Measurements from ENCODE around the gene CDCA5. TPM values are rescaled to one million over a fixed set of nuclear protein-coding genes. Genes with fewer than 3 reads are reported as not detected.
A peak's percentile ranks its signal among the peaks of the same experiment; 100 is the strongest.

Gene CDCA5
- total RNA-seq, 2 donors from 2014 or later = 48.1 to 82.6 TPM

DNA sequence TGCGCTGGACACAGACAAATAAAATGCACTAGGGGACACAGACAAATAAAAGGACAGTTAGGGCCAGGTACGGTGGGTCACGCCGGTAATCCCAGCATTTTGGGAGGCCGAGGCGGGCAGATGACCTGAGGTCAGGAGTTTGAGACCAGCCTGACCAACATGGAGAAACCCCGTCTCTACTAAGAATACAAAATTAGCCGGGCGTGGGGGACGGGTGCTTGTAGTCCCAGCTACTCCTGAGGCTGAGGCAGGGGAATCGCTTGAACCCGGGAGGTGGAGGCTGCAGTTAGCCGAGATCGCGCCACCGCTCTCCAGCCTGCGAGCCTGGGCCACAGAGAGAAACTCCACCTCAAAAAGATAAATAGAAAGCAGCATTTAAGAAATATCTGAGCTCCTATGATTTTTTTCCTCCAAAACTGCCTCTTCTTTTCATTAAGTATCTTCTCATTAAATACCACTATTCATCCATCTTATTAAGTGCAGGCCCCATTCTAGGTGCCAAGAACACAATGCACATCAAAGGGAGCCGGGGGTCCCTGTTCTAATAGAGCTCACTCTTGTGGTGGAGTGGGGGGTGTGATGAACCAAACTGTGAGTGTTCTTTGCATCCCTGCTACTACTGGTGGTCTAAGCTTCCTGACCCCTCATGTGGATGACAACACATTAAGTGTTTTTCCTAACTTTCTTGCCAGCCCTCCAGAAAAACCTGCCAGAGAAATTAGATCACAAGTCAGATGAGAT lies 34.4 kb upstream of the CDCA5 start:
- 87 to 89% methylated on average over 17 to 18 of the region's 18 CpGs for WGBS, 2 experiments (ENCODE audit: insufficient coverage in 1 of 2, insufficient read length in 1 of 2)
- H3K27ac Mint-ChIP-seq = peak overlapping the region; percentile 89
- no peak for TF ChIP-seq CTCF (conservative IDR thresholded peaks at IDR 0.05)
- peaks cover 33% of the 10 kb centered on the region for H3K36me3 Mint-ChIP-seq (ENCODE audit: low read depth)
- H3K4me1 Mint-ChIP-seq = peaks cover 12% of the 10 kb centered on the region
- DNase-seq = peak; percentile 43
- Histone ChIP-seq H3K9ac (ENCODE audit: extremely low read depth, low read length, poor library complexity, severe bottlenecking) (no peak overlapping the region), H3K4me1 (ENCODE audit: control insufficient read depth, insufficient read depth, low read length) (peaks cover 5% of the 10 kb centered on the region), H3K27ac (ENCODE audit: low read depth, low read length) (peak overlapping the region; percentile 41), H3K36me3 (ENCODE audit: control insufficient read depth, insufficient read depth, low read length) (peaks cover 61% of the 10 kb centered on the region), H3K4me3 (ENCODE audit: low read length) (peak overlapping the region; percentile 85), H3K27me3 (ENCODE audit: control insufficient read depth, insufficient read depth, low read length, poor library complexity, severe bottlenecking) (no peaks in the 10 kb centered on the region), H3K9me3 (ENCODE audit: control insufficient read depth, low read length) (no peaks in the 10 kb centered on the region)
- no peaks in the 10 kb centered on the region for H3K9me3 Mint-ChIP-seq
- H3K27me3 Mint-ChIP-seq (ENCODE audit: insufficient read depth) = no peaks in the 10 kb centered on the region
- peak overlapping the region; percentile 75 for H3K4me3 Mint-ChIP-seq

GRCh38 chr11:65117206-65118096 lies 33.6 kb upstream of the CDCA5 start, which contains the start of gene ZNHIT2:
Gene ZNHIT2 (minus strand): TSS chr11:65117701. CDS start chr11:65117653, 48 bp downstream.
- Histone ChIP-seq H3K27ac (ENCODE audit: low read depth, low read length) (peak within 1 kb of the TSS; percentile 64), H3K27me3 (ENCODE audit: control insufficient read depth, insufficient read depth, low read length, poor library complexity, severe bottlenecking) (no peaks in the 10 kb centered on the region), H3K4me3 (ENCODE audit: low read length) (peak within 1 kb of the TSS; percentile 85), H3K9ac (ENCODE audit: extremely low read depth, low read length, poor library complexity, severe bottlenecking) (peak within 1 kb of the TSS; percentile 90), H3K36me3 (ENCODE audit: control insufficient read depth, insufficient read depth, low read length) (peaks cover 61% of the 10 kb centered on the region), H3K4me1 (ENCODE audit: control insufficient read depth, insufficient read depth, low read length) (peaks cover 5% of the 10 kb centered on the region), H3K9me3 (ENCODE audit: control insufficient read depth, low read length) (no peaks in the 10 kb centered on the region)
- peaks cover 12% of the 10 kb centered on the region for H3K4me1 Mint-ChIP-seq
- H3K27me3 Mint-ChIP-seq (ENCODE audit: insufficient read depth) = no peaks in the 10 kb centered on the region
- peak within 1 kb of the TSS; percentile 92 for H3K27ac Mint-ChIP-seq
- peak; percentile 97 for TF ChIP-seq CTCF (conservative IDR thresholded peaks at IDR 0.05)
- no peaks in the 10 kb centered on the region for H3K9me3 Mint-ChIP-seq
- peaks cover 33% of the 10 kb centered on the region for H3K36me3 Mint-ChIP-seq (ENCODE audit: low read depth)
- peak; percentile 100 for DNase-seq
- peak within 1 kb of the TSS; percentile 75 for H3K4me3 Mint-ChIP-seq
- WGBS, 2 experiments (ENCODE audit: insufficient coverage in 1 of 2, insufficient read length in 1 of 2) = 1 to 3% methylated on average over 56 to 89 of the region's 89 CpGs

DNA sequence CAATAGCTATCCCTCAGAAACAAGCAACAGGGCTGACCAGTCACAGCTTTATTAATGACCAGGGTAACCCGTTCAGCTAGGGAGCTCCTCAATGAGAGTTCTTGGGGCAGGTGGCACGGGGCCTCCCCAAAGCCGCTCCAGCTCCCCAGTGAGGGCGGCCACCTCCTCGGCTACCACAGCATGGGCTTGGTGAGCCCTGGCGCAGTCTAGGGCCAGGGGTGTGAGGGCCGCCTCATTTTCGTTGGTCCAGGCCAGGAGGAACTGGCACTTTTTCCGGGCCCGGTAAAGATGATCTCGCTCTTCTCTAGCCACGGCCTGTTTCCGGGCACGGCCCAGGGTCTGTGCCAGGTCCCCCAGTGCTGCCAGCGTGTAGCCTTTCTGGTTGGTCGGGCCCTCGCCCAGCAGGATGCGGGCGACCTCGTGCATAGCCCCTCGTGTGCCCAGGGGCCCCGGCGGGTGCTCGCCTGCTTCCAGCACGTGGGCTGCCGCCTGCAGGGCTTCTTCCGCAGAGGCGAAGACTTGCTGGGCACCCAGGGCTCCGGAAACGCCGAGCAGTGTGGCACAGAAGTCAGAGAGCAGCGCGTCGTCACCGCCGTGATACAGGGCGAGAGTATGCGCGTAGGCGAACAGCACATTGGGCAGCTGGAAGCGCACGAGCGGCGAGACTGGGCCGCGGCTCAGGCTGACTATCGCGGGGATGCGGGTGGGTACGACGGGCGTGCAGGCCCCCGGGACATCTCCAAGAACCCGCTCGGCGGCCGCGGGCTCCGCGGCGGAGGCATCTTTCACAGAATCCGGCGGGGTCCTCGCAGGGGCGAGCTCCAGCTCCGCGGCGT lies 32.7 kb upstream of the CDCA5 start:
- H3K36me3 ChIP-seq (ENCODE audit: control insufficient read depth, insufficient read depth, low read length) = peaks cover 61% of the 10 kb centered on the region
- H3K9me3 ChIP-seq (ENCODE audit: control insufficient read depth, low read length) = no peaks in the 10 kb centered on the region
- Mint-ChIP-seq H3K9me3 (no peaks in the 10 kb centered on the region), H3K27ac (peak overlapping the region; percentile 92), H3K4me1 (peaks cover 12% of the 10 kb centered on the region), H3K27me3 (ENCODE audit: insufficient read depth) (no peaks in the 10 kb centered on the region), H3K4me3 (peak overlapping the region; percentile 75), H3K36me3 (ENCODE audit: low read depth) (peaks cover 29% of the 10 kb centered on the region)
- H3K27ac ChIP-seq (ENCODE audit: low read depth, low read length) = peak overlapping the region; percentile 64
- H3K4me3 ChIP-seq (ENCODE audit: low read length) = peak overlapping the region; percentile 85
- H3K27me3 ChIP-seq (ENCODE audit: control insufficient read depth, insufficient read depth, low read length, poor library complexity, severe bottlenecking) = no peaks in the 10 kb centered on the region
- no peak for TF ChIP-seq CTCF (conservative IDR thresholded peaks at IDR 0.05)
- peak overlapping the region; percentile 90 for H3K9ac ChIP-seq (ENCODE audit: extremely low read depth, low read length, poor library complexity, severe bottlenecking)
- H3K4me1 ChIP-seq (ENCODE audit: control insufficient read depth, insufficient read depth, low read length) = peaks cover 5% of the 10 kb centered on the region
- 36 to 37% methylated on average over 63 to 68 of the region's 68 CpGs for WGBS, 2 experiments (ENCODE audit: insufficient coverage in 1 of 2, insufficient read length in 1 of 2)
- DNase-seq = peak; percentile 80
